VCaP (cell line): ENCODE results near the gene HPD.

Experiments
- H3K27ac ChIP-seq: fragments of 450-650 bp; 2 replicates; pipeline ENCODE4 v1.5.1; 2017
- TF ChIP-seq, protein P1 (sequence below): fragments of 450-650 bp; conservative IDR thresholded peaks from 2 replicates; pipeline ENCODE4 v1.5.1; 2017; ENCODE audit warnings: mild to moderate bottlenecking, moderate library complexity

HPD gene

DNA sequence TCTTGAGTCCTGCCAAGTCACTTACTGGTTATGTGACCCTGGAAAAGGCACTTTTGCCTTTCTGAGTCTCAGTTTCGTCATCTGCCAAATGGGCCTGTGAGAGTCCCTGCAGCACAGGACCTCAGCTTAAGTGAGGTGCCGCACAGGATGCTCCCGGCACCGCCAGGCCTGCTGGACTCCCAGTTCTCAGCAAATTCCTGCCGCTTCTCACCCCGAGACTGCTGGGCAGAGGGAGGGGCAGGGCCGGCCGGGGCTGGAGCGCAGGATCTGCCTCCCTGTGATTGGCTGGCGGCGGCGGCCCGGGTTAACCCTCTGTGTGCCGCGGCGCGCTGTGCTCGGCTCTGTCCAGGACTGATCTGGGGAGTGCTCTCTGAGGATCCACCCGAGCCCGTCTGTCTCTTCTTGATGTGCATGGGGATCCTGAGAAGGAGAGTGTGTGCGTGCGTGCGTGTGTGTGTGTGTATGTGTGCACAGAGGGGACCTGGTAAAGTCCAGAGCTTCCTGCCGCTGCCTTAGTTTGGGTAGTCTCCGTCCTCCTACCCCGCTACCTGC is 46.3 kb downstream of the HPD start:
- H3K27ac ChIP-seq, result peak overlapping the region; percentile 83

DNA sequence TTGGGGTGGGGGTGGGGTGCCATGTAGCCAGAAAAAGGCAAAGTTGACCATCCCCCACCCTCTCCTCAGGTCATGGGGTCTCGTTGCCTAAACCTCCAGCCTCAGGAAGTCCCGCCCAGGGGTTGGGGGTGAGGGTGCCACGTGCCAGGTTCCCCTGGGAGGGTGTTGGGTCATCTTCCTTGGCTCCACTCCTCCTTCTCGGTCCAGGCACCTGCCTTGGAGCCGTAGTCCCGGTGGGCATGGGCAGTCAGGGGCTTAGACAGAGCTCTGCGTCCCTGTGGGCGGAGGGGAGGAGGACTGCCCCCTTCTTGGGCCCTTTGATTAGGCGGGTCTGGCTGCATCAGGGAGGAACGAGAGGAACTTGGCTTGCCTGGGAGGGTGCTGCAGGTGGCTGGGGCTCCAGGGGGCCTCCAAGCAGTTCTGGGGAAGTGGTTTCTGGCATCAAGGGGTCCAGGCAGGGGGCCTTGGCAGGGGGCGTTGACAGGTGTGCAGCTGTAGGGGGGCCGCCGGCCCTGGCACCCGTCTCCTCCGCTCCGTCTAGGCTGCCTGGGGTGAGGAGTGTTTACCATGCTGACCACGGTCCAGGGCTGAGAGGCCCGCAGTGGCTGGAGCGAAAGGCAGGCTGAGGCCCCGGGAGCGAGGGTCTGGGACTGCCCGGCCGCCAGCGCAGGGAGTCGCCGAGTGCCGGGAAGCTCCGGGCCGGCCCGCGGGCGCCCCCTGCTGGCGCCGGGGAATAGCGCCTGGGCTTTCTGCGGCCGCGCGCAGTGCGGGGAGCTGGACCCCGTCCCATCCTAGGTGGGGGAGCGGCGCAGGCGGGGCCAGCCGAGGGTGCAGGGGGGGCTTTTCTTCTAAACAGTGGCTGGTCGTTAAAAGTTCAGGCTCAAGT is 47.0 kb downstream of the HPD start:
- TF ChIP-seq, protein P1, sequence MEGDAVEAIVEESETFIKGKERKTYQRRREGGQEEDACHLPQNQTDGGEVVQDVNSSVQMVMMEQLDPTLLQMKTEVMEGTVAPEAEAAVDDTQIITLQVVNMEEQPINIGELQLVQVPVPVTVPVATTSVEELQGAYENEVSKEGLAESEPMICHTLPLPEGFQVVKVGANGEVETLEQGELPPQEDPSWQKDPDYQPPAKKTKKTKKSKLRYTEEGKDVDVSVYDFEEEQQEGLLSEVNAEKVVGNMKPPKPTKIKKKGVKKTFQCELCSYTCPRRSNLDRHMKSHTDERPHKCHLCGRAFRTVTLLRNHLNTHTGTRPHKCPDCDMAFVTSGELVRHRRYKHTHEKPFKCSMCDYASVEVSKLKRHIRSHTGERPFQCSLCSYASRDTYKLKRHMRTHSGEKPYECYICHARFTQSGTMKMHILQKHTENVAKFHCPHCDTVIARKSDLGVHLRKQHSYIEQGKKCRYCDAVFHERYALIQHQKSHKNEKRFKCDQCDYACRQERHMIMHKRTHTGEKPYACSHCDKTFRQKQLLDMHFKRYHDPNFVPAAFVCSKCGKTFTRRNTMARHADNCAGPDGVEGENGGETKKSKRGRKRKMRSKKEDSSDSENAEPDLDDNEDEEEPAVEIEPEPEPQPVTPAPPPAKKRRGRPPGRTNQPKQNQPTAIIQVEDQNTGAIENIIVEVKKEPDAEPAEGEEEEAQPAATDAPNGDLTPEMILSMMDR, result peak; percentile 100
- H3K27ac ChIP-seq, result peak overlapping the region; percentile 83

More for the DNA sequence above, 46.3 kb downstream of the HPD start:
- TF ChIP-seq, protein P1, result no peak; the same call in 1 of the 2 replicates

DNA sequence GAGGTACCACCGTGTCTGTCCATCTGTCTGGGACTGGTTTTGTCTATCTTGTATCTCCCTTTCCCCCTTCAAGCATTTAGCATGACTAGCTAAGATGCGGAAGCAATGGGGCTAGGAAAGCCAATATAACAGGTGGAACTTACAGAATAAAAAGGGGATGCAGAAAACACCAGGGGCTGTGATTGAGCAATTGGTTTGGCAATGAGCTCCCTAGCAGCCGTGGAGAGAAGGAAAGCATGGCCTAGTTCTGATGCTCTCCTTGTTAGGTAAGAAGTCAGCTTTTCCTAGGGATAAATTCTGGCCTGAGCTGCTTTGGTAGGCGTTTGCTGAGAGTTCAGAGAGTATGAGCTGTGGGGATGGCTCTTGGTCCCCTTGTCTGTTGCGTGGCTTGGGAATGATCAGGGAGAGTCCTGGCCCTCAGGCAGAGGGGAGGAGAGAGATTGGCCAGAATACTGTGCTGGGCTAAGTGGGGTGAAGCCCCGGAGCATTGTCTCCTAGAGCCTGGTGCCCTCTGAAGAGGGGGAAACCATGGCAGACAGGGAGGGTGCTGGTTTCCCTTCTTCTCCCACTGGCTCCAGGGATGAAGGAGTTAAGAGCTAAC is 47.7 kb downstream of the HPD start:
- TF ChIP-seq, protein P1, result no peak
- peak overlapping the region; percentile 83 for H3K27ac ChIP-seq

DNA sequence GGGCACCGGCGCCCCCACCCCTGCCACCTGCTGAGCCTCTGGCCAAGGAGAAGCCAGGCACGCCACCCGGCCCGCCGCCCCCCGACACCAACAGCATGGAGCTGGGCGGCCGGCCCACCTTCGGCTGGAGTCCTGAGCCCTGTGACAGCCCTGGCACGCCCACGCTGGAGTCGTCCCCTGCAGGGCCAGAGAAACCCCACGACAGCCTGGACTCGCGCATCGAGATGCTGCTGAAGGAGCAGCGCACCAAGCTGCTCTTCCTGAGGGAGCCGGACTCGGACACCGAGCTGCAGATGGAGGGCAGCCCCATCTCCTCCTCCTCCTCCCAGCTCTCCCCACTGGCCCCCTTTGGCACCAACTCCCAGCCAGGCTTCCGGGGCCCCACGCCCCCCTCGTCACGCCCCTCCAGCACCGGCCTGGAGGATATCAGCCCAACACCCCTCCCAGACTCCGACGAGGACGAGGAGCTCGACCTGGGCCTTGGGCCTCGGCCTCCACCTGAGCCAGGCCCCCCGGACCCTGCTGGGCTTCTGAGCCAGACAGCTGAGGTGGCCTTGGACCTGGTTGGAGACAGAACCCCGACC is 48.3 kb downstream of the HPD start:
- H3K27ac ChIP-seq, result peak overlapping the region; percentile 83
- TF ChIP-seq, protein P1, result no peak

DNA sequence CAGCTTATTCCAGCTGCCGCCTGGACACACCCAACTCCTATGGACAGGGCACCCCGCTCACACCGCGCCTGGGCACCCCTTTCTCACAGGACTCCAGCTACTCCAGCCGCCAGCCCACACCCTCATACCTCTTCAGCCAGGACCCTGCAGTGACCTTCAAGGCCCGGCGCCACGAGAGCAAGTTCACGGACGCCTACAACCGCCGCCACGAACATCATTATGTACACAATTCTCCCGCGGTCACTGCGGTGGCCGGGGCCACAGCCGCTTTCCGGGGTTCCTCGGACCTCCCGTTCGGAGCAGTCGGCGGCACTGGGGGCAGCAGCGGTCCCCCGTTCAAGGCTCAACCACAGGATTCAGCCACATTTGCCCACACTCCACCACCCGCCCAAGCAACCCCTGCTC is 48.9 kb downstream of the HPD start:
- TF ChIP-seq, protein P1, result no peak
- peak overlapping the region; percentile 83; the same call in 1 of the 2 replicates for H3K27ac ChIP-seq

DNA sequence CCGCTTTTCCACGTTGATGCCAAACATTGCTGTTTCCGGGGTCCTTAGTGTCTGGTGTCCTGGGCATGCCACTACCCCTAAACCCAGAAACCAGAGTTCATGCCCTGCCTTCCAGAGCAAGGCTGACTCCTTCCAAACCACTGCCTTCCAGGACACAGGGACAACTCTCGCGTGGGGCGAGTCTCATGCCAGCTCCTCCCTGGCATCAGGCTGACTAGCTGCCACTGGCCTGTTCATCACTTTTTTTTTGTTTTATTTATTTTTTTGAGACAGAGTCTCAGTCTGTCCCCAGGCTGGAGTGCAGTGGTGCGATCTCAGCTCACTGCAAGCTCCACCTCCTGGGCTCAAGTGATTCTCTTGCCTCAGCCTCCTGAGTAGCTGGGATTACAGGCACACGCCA is 50.0 kb downstream of the HPD start:
- TF ChIP-seq, protein P1, result no peak
- H3K27ac ChIP-seq, result no peak overlapping the region; the same call in 1 of the 2 replicates
